Endothelial cell of umbilical vein (primary cell): ENCODE measurements around the gene GARS1. TPM values are rescaled to one million over a fixed set of nuclear protein-coding genes. Genes with fewer than 3 reads are reported as not detected.

ENCODE experiments used
- BruUV-seq: library from RNA; stranded (reverse); fragments of 400-500 nt; replicated peaks from 2 replicates; lab custom pipeline; 2021; lab: Mats Ljungman, UMichigan
- CTCF ChIA-PET: fragments of 300-600, 350-600 bp; sonication (Branson Sonifier 250); formaldehyde crosslinking; loops from one replicate; lab custom pipeline; 2021; ENCODE audit warnings: antibody characterized with exemption, inconsistent platforms; lab: Charles Lee
- POLR2A ChIA-PET: fragments of 300-600, 350-600 bp; sonication (Branson Sonifier 250); formaldehyde crosslinking; loops from one replicate; lab custom pipeline; 2021; ENCODE audit warnings: antibody characterized with exemption, inconsistent platforms; lab: Charles Lee
- DNase-seq: peaks from one replicate; pipeline ENCODE4 v3.0.0-alpha.2; 2011; ENCODE audit warnings: low read depth, low spot score
- FAIRE-seq: peaks from 2 replicates; lab custom pipeline; 2011; peaks lifted over from hg19 to GRCh38; lab: Jason Lieb, UNC
- H2AFZ ChIP-seq: 2 replicates; pipeline ENCODE4 v1.6.0; 2012; ENCODE audit warnings: low read depth, low read length, control low read depth, inconsistent platforms
- H3K27ac ChIP-seq: 2 replicates; pipeline ENCODE4 v1.5.1; 2011; ENCODE audit warnings: low read depth, mild to moderate bottlenecking, control low read depth, low read length, moderate library complexity; ENCODE audit not compliant: insufficient read depth
- H3K27me3 ChIP-seq, 2 experiments: 2 replicates each; pipeline versions ENCODE4 v1.6.0 to v1.6.1; 2011; ENCODE audit warnings: low read length in 2 of 2, mixed read lengths in 1 of 2; ENCODE audit not compliant: control insufficient read depth in 2 of 2, insufficient read depth in 2 of 2
- H3K36me3 ChIP-seq, 2 experiments: 2 replicates in 1 of 2; 3 replicates in 1 of 2; pipeline ENCODE4 v1.5.1; 2011; ENCODE audit warnings: low read length in 2 of 2, mild to moderate bottlenecking in 1 of 2, moderate library complexity in 1 of 2; ENCODE audit not compliant: control insufficient read depth in 2 of 2, insufficient read depth in 2 of 2; ENCODE audit errors: extremely low read depth in 1 of 2
- H3K4me1 ChIP-seq: 3 replicates; pipeline ENCODE4 v1.5.1; 2011; ENCODE audit warnings: mild to moderate bottlenecking, low read length; ENCODE audit not compliant: control insufficient read depth, insufficient read depth; ENCODE audit errors: extremely low read depth
- H3K4me2 ChIP-seq: 2 replicates; pipeline ENCODE4 v1.6.1; 2011; ENCODE audit warnings: low read length, control low read depth, mixed read lengths; ENCODE audit not compliant: insufficient read depth
- H3K4me3 ChIP-seq, 3 experiments: fragments of 200-600 bp in 1 of 3; sonication (generic), shearing (Covaris generic) in 1 of 3; replicated peaks in 1 of 3; 2 replicates each; pipeline ENCODE4 v1.5.1; 2011 to 2016; ENCODE audit warnings: control low read depth in 3 of 3, low read length in 3 of 3, mild to moderate bottlenecking in 2 of 3, inconsistent platforms in 1 of 3, low read depth in 1 of 3, moderate library complexity in 1 of 3; ENCODE audit not compliant: insufficient read depth in 1 of 3
- H3K79me2 ChIP-seq: 2 replicates; pipeline ENCODE4 v1.6.0; 2012; ENCODE audit warnings: low read length, inconsistent platforms; ENCODE audit not compliant: control insufficient read depth, insufficient read depth
- H3K9ac ChIP-seq: replicated peaks from 2 replicates; pipeline ENCODE3; 2011; ENCODE audit warnings: low read length, control low read depth; ENCODE audit not compliant: insufficient read depth; ENCODE audit errors: extremely low read depth
- H3K9me1 ChIP-seq: replicated peaks from 3 replicates; pipeline ENCODE4 v1.6.0; 2011; ENCODE audit warnings: mild to moderate bottlenecking, low read length; ENCODE audit not compliant: control insufficient read depth, insufficient read depth; ENCODE audit errors: extremely low read depth
- H3K9me3 ChIP-seq: replicated peaks from 2 replicates; pipeline ENCODE4 v1.5.1; 2012; ENCODE audit warnings: low read length, inconsistent platforms; ENCODE audit not compliant: control insufficient read depth, insufficient read depth
- H4K20me1 ChIP-seq: replicated peaks from 2 replicates; pipeline ENCODE3; 2011; ENCODE audit warnings: mild to moderate bottlenecking, low read length; ENCODE audit not compliant: control insufficient read depth, insufficient read depth; ENCODE audit errors: extremely low read depth
- EZH2 ChIP-seq: IDR thresholded peaks from 2 replicates; pipeline ENCODE4 v1.6.1; 2012; ENCODE audit warnings: borderline replicate concordance, low read depth, mild to moderate bottlenecking, moderate library complexity, low read length, inconsistent platforms; ENCODE audit not compliant: severe bottlenecking
- FOS ChIP-seq: IDR thresholded peaks from 2 replicates; pipeline ENCODE4 v1.6.1; 2011; ENCODE audit warnings: mild to moderate bottlenecking, low read length, moderate library complexity, borderline replicate concordance; ENCODE audit not compliant: insufficient read depth
- GATA2 ChIP-seq: IDR thresholded peaks from 2 replicates; pipeline ENCODE4 v1.7.0; 2011; ENCODE audit warnings: low read depth, mild to moderate bottlenecking, moderate library complexity, mixed read lengths, low read length; ENCODE audit not compliant: insufficient read length, insufficient read depth
- JUN ChIP-seq: IDR thresholded peaks from 2 replicates; pipeline ENCODE4 v1.6.1; 2011; ENCODE audit warnings: borderline replicate concordance, low read depth; ENCODE audit not compliant: insufficient read length, insufficient read depth
- MYC ChIP-seq: IDR thresholded peaks from one replicate; pipeline ENCODE4 v1.6.1; 2011; ENCODE audit warnings: mild to moderate bottlenecking, low read depth, low read length
- POLR2A ChIP-seq: IDR thresholded peaks from 2 replicates; pipeline ENCODE4 v1.6.1; 2012; ENCODE audit warnings: low read depth, mild to moderate bottlenecking, control low read depth, low read length
- POLR2AphosphoS5 ChIP-seq: IDR thresholded peaks from 2 replicates; pipeline ENCODE4 v1.6.1; 2012; ENCODE audit warnings: low read depth, mild to moderate bottlenecking, control low read depth, low read length, moderate library complexity; ENCODE audit not compliant: insufficient read depth
- dilution Hi-C: fragments of 300-500 bp; cut with MboI; formaldehyde crosslinking; loops from one replicate; pipeline ENCODE4 v1.15.0; 2019; ENCODE audit warnings: low sequenced_read_pairs; ENCODE audit not compliant: extremely low pct_ligation_motif_present
- intact Hi-C: fragments of 100-400 bp; cut with micrococcal nuclease; formaldehyde crosslinking; loops from one replicate; pipeline ENCODE4 v1.10.0; 2022
- polyA plus RNA-seq, 4 experiments: library from polyadenylated mRNA; depleted of rRNA in 3 of 4; stranded (reverse) in 3 of 4; unstranded in 1 of 4; fragments of >200 nt; gene quantifications; 2 replicates each; pipeline versions ENCODE4 v1.2.1 to v1.2.3, GENCODE V29; 2011 to 2012; ENCODE audit warnings: missing spikeins in 1 of 4
- total RNA-seq: library from RNA; stranded (reverse); gene quantifications from 2 replicates; pipeline ENCODE4 v1.2.3, GENCODE V29; 2021
- TF ChIP-seq, protein P1 (sequence below), 2 donors: IDR thresholded peaks; 1 replicate in 1 of 2; 2 replicates in 1 of 2; pipeline ENCODE4 v1.5.1; 2011; ENCODE audit warnings: low read length in 2 of 2, mild to moderate bottlenecking in 2 of 2, moderate library complexity in 2 of 2, control low read depth in 1 of 2, inconsistent platforms in 1 of 2, low read depth in 1 of 2; ENCODE audit not compliant: insufficient read depth in 1 of 2; ENCODE audit errors: extremely low read depth in 1 of 2
- TF ChIP-seq, protein P2 (sequence below): IDR thresholded peaks from 2 replicates; pipeline ENCODE4 v1.6.1; 2011; ENCODE audit not compliant: insufficient read depth, insufficient read length

Gene GARS1
- total and polyA plus RNA-seq, 2 donors (not counting 3 experiments of a cell fraction or from before 2014, with no cell fraction given): 194 to 295 TPM

DNA sequence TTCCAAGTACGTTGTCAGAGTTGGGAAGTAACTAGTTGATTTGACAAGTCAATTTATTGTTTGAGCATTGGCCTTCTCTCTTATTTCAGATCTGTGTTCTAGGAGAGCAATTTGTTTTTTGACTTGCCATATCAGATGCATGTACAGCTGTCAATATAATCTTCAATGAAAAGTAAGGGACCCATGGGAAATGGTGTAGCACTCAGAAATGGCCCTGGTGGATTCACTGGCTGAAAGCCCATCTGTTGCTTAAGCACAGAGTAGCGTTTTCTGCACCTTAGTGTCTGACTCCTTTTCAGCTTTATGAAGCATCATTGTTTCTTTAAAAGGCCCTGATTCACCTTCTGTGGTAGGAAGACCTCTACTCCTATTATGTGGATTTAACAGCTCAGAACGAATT lies 10.2 kb downstream of the GARS1 start:
- CTCF ChIA-PET: interaction anchor here (1.5 to 2.0 kb wide), 2 partner anchors 23 to 38 kb away, joined by 3 to 7 read pairs; no protein-coding TSS in a partner anchor
- Histone ChIP-seq H3K4me2 (no peak overlapping the region), H3K27ac (no peak overlapping the region), H3K4me1 (no peaks in the 10 kb centered on the region), H3K9me3 (no peaks in the 10 kb centered on the region), H3K9me1 (no peaks in the 10 kb centered on the region), H3K9ac (no peak overlapping the region), H3K36me3 (peaks cover 15 to 44% of the 10 kb centered on the region in 2 experiments), H2AFZ (no peak overlapping the region), H3K4me3 (no peak overlapping the region), H3K27me3 (no peaks in the 10 kb centered on the region), H3K79me2 (peaks cover 60% of the 10 kb centered on the region), H4K20me1 (peaks cover 3% of the 10 kb centered on the region)
- FAIRE-seq (no peak), DNase-seq (no peak)
- TF ChIP-seq EZH2 (no peak), MYC (no peak), JUN (no peak), POLR2AphosphoS5 (no peak), GATA2 (no peak), FOS (no peak), POLR2A (no peak)
- TF ChIP-seq, protein P1, sequence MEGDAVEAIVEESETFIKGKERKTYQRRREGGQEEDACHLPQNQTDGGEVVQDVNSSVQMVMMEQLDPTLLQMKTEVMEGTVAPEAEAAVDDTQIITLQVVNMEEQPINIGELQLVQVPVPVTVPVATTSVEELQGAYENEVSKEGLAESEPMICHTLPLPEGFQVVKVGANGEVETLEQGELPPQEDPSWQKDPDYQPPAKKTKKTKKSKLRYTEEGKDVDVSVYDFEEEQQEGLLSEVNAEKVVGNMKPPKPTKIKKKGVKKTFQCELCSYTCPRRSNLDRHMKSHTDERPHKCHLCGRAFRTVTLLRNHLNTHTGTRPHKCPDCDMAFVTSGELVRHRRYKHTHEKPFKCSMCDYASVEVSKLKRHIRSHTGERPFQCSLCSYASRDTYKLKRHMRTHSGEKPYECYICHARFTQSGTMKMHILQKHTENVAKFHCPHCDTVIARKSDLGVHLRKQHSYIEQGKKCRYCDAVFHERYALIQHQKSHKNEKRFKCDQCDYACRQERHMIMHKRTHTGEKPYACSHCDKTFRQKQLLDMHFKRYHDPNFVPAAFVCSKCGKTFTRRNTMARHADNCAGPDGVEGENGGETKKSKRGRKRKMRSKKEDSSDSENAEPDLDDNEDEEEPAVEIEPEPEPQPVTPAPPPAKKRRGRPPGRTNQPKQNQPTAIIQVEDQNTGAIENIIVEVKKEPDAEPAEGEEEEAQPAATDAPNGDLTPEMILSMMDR (IDR thresholded peaks at IDR 0.05; ENCODE audit: extremely low read depth in 1 of 2, insufficient read depth in 1 of 2, low read depth in 1 of 2, low read length in 2 of 2): no peak
- TF ChIP-seq, protein P2, sequence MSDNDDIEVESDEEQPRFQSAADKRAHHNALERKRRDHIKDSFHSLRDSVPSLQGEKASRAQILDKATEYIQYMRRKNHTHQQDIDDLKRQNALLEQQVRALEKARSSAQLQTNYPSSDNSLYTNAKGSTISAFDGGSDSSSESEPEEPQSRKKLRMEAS: no peak
- dilution Hi-C loops: no loop called here
- intact Hi-C loops: no loop called here
- no TSS peak for BruUV-seq
- POLR2A ChIA-PET: no interaction called here
